Spleen (tissue), 11 donors: ENCODE data around the gene TGM4. TPM values are rescaled to one million over a fixed set of nuclear protein-coding genes. Genes with fewer than 3 reads are reported as not detected.
A peak's percentile ranks its signal among the peaks of the same experiment; 100 is the strongest.

Source experiments
- DNase-seq: peaks from one replicate; pipeline ENCODE4 v3.0.0-alpha.2; 2020
- H3K27ac ChIP-seq, 8 donors: fragments of 200-600 bp; sonication (generic) in 7 of 8; 1 replicate in 4 of 8; 2 replicates in 4 of 8; pipeline versions ENCODE4 v1.5.0 to v1.8.0; 2016 to 2021; ENCODE audit warnings: inconsistent platforms in 4 of 8, mild to moderate bottlenecking in 4 of 8, moderate library complexity in 1 of 8
- H3K27me3 ChIP-seq, 7 donors: fragments of 200-600 bp; sonication (generic) in 6 of 7; replicated peaks in 1 of 7; 1 replicate in 4 of 7; 2 replicates in 3 of 7; pipeline versions ENCODE4 v1.5.0 to v1.8.0; 2016 to 2021; ENCODE audit warnings: inconsistent platforms in 3 of 7, mild to moderate bottlenecking in 1 of 7
- H3K36me3 ChIP-seq, 6 donors: fragments of 200-600 bp; sonication (generic) in 5 of 6; 1 replicate in 4 of 6; 2 replicates in 2 of 6; pipeline versions ENCODE4 v1.5.0 to v1.8.0; 2016 to 2021; ENCODE audit warnings: inconsistent platforms in 2 of 6
- H3K4me1 ChIP-seq, 6 donors: fragments of 200-600 bp; sonication (generic) in 5 of 6; 1 replicate in 3 of 6; 2 replicates in 3 of 6; pipeline versions ENCODE4 v1.5.0 to v1.8.0; 2016 to 2021; ENCODE audit warnings: inconsistent platforms in 3 of 6
- H3K4me3 ChIP-seq, 8 donors: fragments of 200-600 bp; sonication (generic) in 7 of 8; 1 replicate in 4 of 8; 2 replicates in 4 of 8; pipeline versions ENCODE4 v1.5.0 to v1.8.0; 2016 to 2021; ENCODE audit warnings: inconsistent platforms in 4 of 8, mild to moderate bottlenecking in 4 of 8, moderate library complexity in 2 of 8
- H3K9me3 ChIP-seq, 8 donors: fragments of 200-600 bp; sonication (generic) in 7 of 8; 1 replicate in 4 of 8; 2 replicates in 4 of 8; pipeline versions ENCODE4 v1.5.0 to v1.8.0; 2016 to 2021; ENCODE audit warnings: inconsistent platforms in 4 of 8
- CTCF ChIP-seq, 11 experiments: fragments of 200-600 bp in 7 of 11; fragments of 450-650 bp in 4 of 11; sonication (generic) in 4 of 11; IDR thresholded peaks in 8 of 11; conservative IDR thresholded peaks in 3 of 11; 1 replicate in 7 of 11; 2 replicates in 4 of 11; pipeline versions ENCODE4 v1.4.0 to v1.8.0; 2016 to 2021; ENCODE audit warnings: antibody characterized with exemption in 11 of 11, inconsistent platforms in 4 of 11, mild to moderate bottlenecking in 1 of 11
- POLR2A ChIP-seq, 3 donors: fragments of 450-650 bp; IDR thresholded peaks; one replicate each; pipeline ENCODE4 v1.5.1; 2017; ENCODE audit warnings: antibody characterized with exemption in 3 of 3, mild to moderate bottlenecking in 1 of 3
- POLR2AphosphoS5 ChIP-seq, 3 donors: sonication (generic); formaldehyde crosslinking; IDR thresholded peaks; one replicate each; pipeline ENCODE4 v1.5.1; 2017; ENCODE audit warnings: antibody characterized with exemption in 3 of 3
- WGBS, 5 donors: extraction: QIAGEN DNeasy Blood & Tissue Kit in 3 of 5; methylation state at CpG; one replicate each; pipeline versions ENCODE4 v1.1.5 to v1.1.7; 2013 to 2018; 5-methylcytosine and 5-hydroxymethylcytosine counted together
- intact Hi-C: fragments of 100-400 bp; cut with DNase I; formaldehyde crosslinking; loops from one replicate; pipeline ENCODE4 v1.15.0; 2023; ENCODE audit warnings: low total_unique reads
- polyA plus RNA-seq, 3 donors: library from polyadenylated mRNA; stranded (reverse); fragments of 200-250 nt; gene quantifications; one replicate each; pipeline ENCODE4 v1.2.1, GENCODE V29; 2013
- total RNA-seq, 7 donors: library from RNA; depleted of rRNA in 3 of 7; stranded (reverse); fragments of >200 nt in 3 of 7; fragmentation: NEBNext Ultra II Directional in 4 of 7; extraction: Animal tissue kit (Norgen Biotek cat#: 25700) in 4 of 7; gene quantifications; one replicate each; pipeline versions ENCODE4 v1.1.0 to v1.2.1, GENCODE V29; 2016 to 2021
- donor health status: healthy with polysubstance abuse.
- donor health status: DM: no; HTN: no; CAD: no; lungs with moderate emphysema.
- donor health status: DM: no; HTN: no; CAD: no.
- donor health status: Bipolar disorder and iron deficiency.
- donor health status: healthy.
- donor health status: DM: no; HTN: no; CAD: no.
- donor health status: DM: yes; HTN: yes; CAD: no.

The TGM4 gene
- total and polyA plus RNA-seq, 10 donors = not detected

GRCh38 chr3:44860117-44860516 is 14.3 kb upstream of the TGM4 start:
- TF ChIP-seq POLR2AphosphoS5 (IDR thresholded peaks at IDR 0.05) (no peak), POLR2A (IDR thresholded peaks at IDR 0.05) (no peak), CTCF (IDR thresholded peaks at IDR 0.05 in 8 of 11, conservative IDR thresholded peaks at IDR 0.05 in 3 of 11) (no peak)
- H3K9me3 ChIP-seq = peaks cover 0 to 32% (median 17%) of the 10 kb centered on the region in 8 donors
- intact Hi-C loops = no loop called here
- no peak overlapping the region for H3K27ac ChIP-seq
- no peak for DNase-seq
- H3K27me3 ChIP-seq = no peaks in the 10 kb centered on the region
- WGBS, 5 donors = 91 to 98% (median 92%) methylated on average over 4 of the region's 4 CpGs
- H3K4me1 ChIP-seq = peaks cover 5 to 37% (median 19%) of the 10 kb centered on the region in 6 donors
- H3K36me3 ChIP-seq = peaks cover 0 to 9% (median 0%) of the 10 kb centered on the region in 6 donors
- no peak overlapping the region for H3K4me3 ChIP-seq

GRCh38 chr3:44861412-44862225 is 12.8 kb upstream of the TGM4 start, which contains the start of gene TMEM42:
Gene TMEM42, plus strand, starts transcription at chr3:44861912. Its CDS starts 13 bp downstream, at chr3:44861925.
- 1 to 5% (median 2%) methylated on average over 25 to 91 of the region's 91 CpGs for WGBS, 5 donors
- Histone ChIP-seq H3K27me3 (no peaks in the 10 kb centered on the region), H3K4me1 (peaks cover 5 to 49% (median 24%) of the 10 kb centered on the region in 6 donors), H3K9me3 (peaks cover 0 to 17% (median 9%) of the 10 kb centered on the region in 8 donors), H3K36me3 (peaks cover 0 to 7% (median 0%) of the 10 kb centered on the region in 6 donors), H3K27ac (peak within 1 kb of the TSS; percentile 80 to 96 (median 93)), H3K4me3 (peak within 1 kb of the TSS; percentile 40 to 87 (median 64))
- peak in 2 of 3 donors; percentile 37 to 65 for TF ChIP-seq POLR2A (IDR thresholded peaks at IDR 0.05)
- peak; percentile 90 to 95 (median 92) for TF ChIP-seq POLR2AphosphoS5 (IDR thresholded peaks at IDR 0.05)
- peak in 2 of 11 experiments; percentile 13 to 18 for TF ChIP-seq CTCF (IDR thresholded peaks at IDR 0.05 in 8 of 11, conservative IDR thresholded peaks at IDR 0.05 in 3 of 11)
- peak; percentile 97 for DNase-seq
- intact Hi-C loops = no loop called here

- Histone ChIP-seq H3K27ac (peak overlapping the region in 7 of 8 donors; percentile 80 to 96 (median 93)), H3K4me3 (peak overlapping the region; percentile 40 to 87 (median 64)), H3K36me3 (peaks cover 0 to 7% (median 0%) of the 10 kb centered on the region in 6 donors), H3K9me3 (peaks cover 0 to 11% (median 3%) of the 10 kb centered on the region in 8 donors), H3K27me3 (no peaks in the 10 kb centered on the region), H3K4me1 (peaks cover 5 to 49% (median 24%) of the 10 kb centered on the region in 6 donors)
- TF ChIP-seq POLR2A (IDR thresholded peaks at IDR 0.05) = no peak
- TF ChIP-seq CTCF (IDR thresholded peaks at IDR 0.05 in 8 of 11, conservative IDR thresholded peaks at IDR 0.05 in 3 of 11) = no peak
- TF ChIP-seq POLR2AphosphoS5 (IDR thresholded peaks at IDR 0.05) = no peak
- no peak for DNase-seq
- WGBS, 5 donors = 1 to 2% (median 1%) methylated on average over 10 to 25 of the region's 25 CpGs
- intact Hi-C loops = no loop called here
Observed at GRCh38 chr3:44862226-44862637, 12.2 kb upstream of the TGM4 start.
